IMR-90 (cell line): ENCODE measurements around the gene MBOAT2. TPM values are rescaled to one million over a fixed set of nuclear protein-coding genes. Genes with fewer than 3 reads are reported as not detected.

Experiments
- ATAC-seq: fragments of 200-7000 bp; cut with Tn5 transposase; 2 replicates; pipeline ENCODE4 v1.9.1; 2020; ENCODE audit warnings: low read depth, mild to moderate bottlenecking, moderate library complexity
- BruUV-seq: library from RNA; stranded (reverse); fragments of 400-500 nt; replicated peaks from 2 replicates; lab custom pipeline; 2021; lab: Mats Ljungman, UMichigan
- CTCF ChIA-PET: fragments of 300-600 bp; formaldehyde crosslinking; extraction: SDS; loops from one replicate; lab custom pipeline; 2021; ENCODE audit warnings: antibody characterized with exemption; lab: Yijun Ruan, JAX
- POLR2A ChIA-PET: fragments of 300-600 bp; sonication (Branson Sonifier 250); formaldehyde crosslinking; loops from one replicate; lab custom pipeline; 2022; ENCODE audit warnings: antibody characterized with exemption; ENCODE audit not compliant: unreplicated experiment; lab: Charles Lee
- DNase-seq: peaks from one replicate; pipeline ENCODE4 v3.0.0; 2013
- H2AFZ ChIP-seq: replicated peaks from 2 replicates; pipeline ENCODE3; 2013; ENCODE audit warnings: low read length, mild to moderate bottlenecking; ENCODE audit not compliant: poor library complexity
- H2AK5ac ChIP-seq: 2 replicates; pipeline ENCODE4 v1.6.1; 2013; ENCODE audit warnings: low read depth, low read length, inconsistent platforms
- H2AK9ac ChIP-seq: replicated peaks from 2 replicates; pipeline ENCODE3; 2013; ENCODE audit warnings: mild to moderate bottlenecking, low read depth, low read length, moderate library complexity; ENCODE audit not compliant: poor library complexity
- H2BK120ac ChIP-seq: 2 replicates; pipeline ENCODE4 v1.6.1; 2013; ENCODE audit warnings: low read depth, low read length, inconsistent platforms
- H2BK15ac ChIP-seq: 3 replicates; pipeline ENCODE4 v1.6.1; 2013; ENCODE audit warnings: low read depth, low read length, inconsistent platforms
- H2BK20ac ChIP-seq: 2 replicates; pipeline ENCODE4 v1.6.1; 2013; ENCODE audit warnings: low read depth, mild to moderate bottlenecking, inconsistent platforms, low read length, moderate library complexity
- H2BK5ac ChIP-seq: 2 replicates; pipeline ENCODE4 v1.6.1; 2013; ENCODE audit warnings: mild to moderate bottlenecking, low read depth, low read length, inconsistent platforms; ENCODE audit not compliant: poor library complexity, severe bottlenecking
- H3K14ac ChIP-seq: replicated peaks from 2 replicates; pipeline ENCODE4 v1.6.1; 2013; ENCODE audit warnings: low read depth, low read length, inconsistent platforms
- H3K18ac ChIP-seq: 2 replicates; pipeline ENCODE4 v1.6.1; 2013; ENCODE audit warnings: low read depth, low read length, control low read depth
- H3K23ac ChIP-seq: 2 replicates; pipeline ENCODE4 v1.6.1; 2013; ENCODE audit warnings: low read depth, low read length, inconsistent platforms
- H3K27ac ChIP-seq: 2 replicates; pipeline ENCODE4 v1.5.1; 2013; ENCODE audit warnings: mild to moderate bottlenecking, control low read depth, low read length; ENCODE audit not compliant: insufficient read depth
- H3K27me3 ChIP-seq: 2 replicates; pipeline ENCODE4 v1.6.1; 2013; ENCODE audit warnings: low read length; ENCODE audit not compliant: control insufficient read depth, insufficient read depth
- H3K36me3 ChIP-seq: 2 replicates; pipeline ENCODE4 v1.6.1; 2013; ENCODE audit warnings: low read length, mixed read lengths; ENCODE audit not compliant: control insufficient read depth, insufficient read depth
- H3K4ac ChIP-seq: 2 replicates; pipeline ENCODE4 v1.6.1; 2013; ENCODE audit warnings: low read depth, low read length, inconsistent platforms
- H3K4me1 ChIP-seq: 2 replicates; pipeline ENCODE4 v1.6.1; 2013; ENCODE audit warnings: low read length, mixed read lengths; ENCODE audit not compliant: control insufficient read depth, insufficient read depth
- H3K4me2 ChIP-seq: 2 replicates; pipeline ENCODE4 v1.6.1; 2013; ENCODE audit warnings: low read depth, mild to moderate bottlenecking, control low read depth, low read length, moderate library complexity
- H3K4me3 ChIP-seq: 2 replicates; pipeline ENCODE4 v1.5.1; 2013; ENCODE audit warnings: low read depth, mild to moderate bottlenecking, control low read depth, low read length, moderate library complexity; ENCODE audit not compliant: insufficient read depth
- H3K56ac ChIP-seq: 2 replicates; pipeline ENCODE4 v1.6.1; 2013; ENCODE audit warnings: low read length, inconsistent platforms; ENCODE audit not compliant: insufficient read depth; ENCODE audit errors: extremely low read depth
- H3K79me1 ChIP-seq, 2 experiments: 2 replicates each; pipeline ENCODE4 v1.6.1; 2013; ENCODE audit warnings: low read length in 2 of 2, inconsistent platforms in 1 of 2, low read depth in 1 of 2
- H3K9ac ChIP-seq: 2 replicates; pipeline ENCODE4 v1.6.1; 2013; ENCODE audit warnings: low read depth, low read length, control low read depth
- H3K9me1 ChIP-seq: 2 replicates; pipeline ENCODE4 v1.6.1; 2013; ENCODE audit warnings: low read length, inconsistent platforms; ENCODE audit not compliant: insufficient read depth
- H3K9me3 ChIP-seq: 2 replicates; pipeline ENCODE4 v1.6.1; 2013; ENCODE audit warnings: low read length; ENCODE audit not compliant: control insufficient read depth, insufficient read depth
- H4K20me1 ChIP-seq: 2 replicates; pipeline ENCODE4 v1.6.1; 2013; ENCODE audit warnings: low read length, inconsistent platforms; ENCODE audit not compliant: insufficient read depth
- H4K5ac ChIP-seq: 2 replicates; pipeline ENCODE4 v1.6.1; 2013; ENCODE audit warnings: mild to moderate bottlenecking, low read depth, low read length, control low read depth
- H4K8ac ChIP-seq, 2 experiments: 2 replicates each; pipeline ENCODE4 v1.6.1; 2013; ENCODE audit warnings: low read depth in 2 of 2, low read length in 2 of 2, control low read depth in 1 of 2, inconsistent platforms in 1 of 2
- H4K91ac ChIP-seq: 2 replicates; pipeline ENCODE4 v1.6.1; 2013; ENCODE audit warnings: low read depth, low read length, inconsistent platforms; ENCODE audit not compliant: insufficient read depth
- BHLHE40 ChIP-seq: fragments of 150-350 bp; IDR thresholded peaks from 2 replicates; pipeline ENCODE4 v1.6.1; 2016; ENCODE audit warnings: mild to moderate bottlenecking, low read depth, low read length
- CEBPB ChIP-seq: IDR thresholded peaks from 2 replicates; pipeline ENCODE4 v1.6.1; 2012; ENCODE audit warnings: low read depth, low read length, improper control_type of control experiment
- CHD1 ChIP-seq: IDR thresholded peaks from 2 replicates; pipeline ENCODE4 v1.6.1; 2012; ENCODE audit warnings: low read depth, low read length, improper control_type of control experiment
- CTCF ChIP-seq: conservative IDR thresholded peaks from 2 replicates; pipeline ENCODE4 v1.5.1; 2012; ENCODE audit warnings: mild to moderate bottlenecking, low read depth, low read length, improper control_type of control experiment
- ELK1 ChIP-seq: fragments of 150-350 bp; IDR thresholded peaks from 2 replicates; pipeline ENCODE4 v1.6.1; 2016; ENCODE audit warnings: low read depth, mild to moderate bottlenecking, low read length, moderate library complexity, borderline replicate concordance
- FOS ChIP-seq: fragments of 150-350 bp; IDR thresholded peaks from 2 replicates; pipeline ENCODE4 v1.6.1; 2016; ENCODE audit warnings: low read depth, low read length
- MAFK ChIP-seq: IDR thresholded peaks from 2 replicates; pipeline ENCODE4 v1.6.1; 2012; ENCODE audit warnings: low read depth, low read length, improper control_type of control experiment
- MAZ ChIP-seq: IDR thresholded peaks from 2 replicates; pipeline ENCODE4 v1.6.1; 2012; ENCODE audit warnings: low read depth, mild to moderate bottlenecking, low read length, improper control_type of control experiment, moderate library complexity, borderline replicate concordance
- MXI1 ChIP-seq: IDR thresholded peaks from 2 replicates; pipeline ENCODE4 v1.6.1; 2012; ENCODE audit warnings: low read depth, mild to moderate bottlenecking, low read length, moderate library complexity, borderline replicate concordance
- NFE2L2 ChIP-seq: fragments of 150-350 bp; IDR thresholded peaks from 2 replicates; pipeline ENCODE4 v1.6.1; 2016; ENCODE audit warnings: low read depth, mild to moderate bottlenecking, low read length
- POLR2A ChIP-seq: IDR thresholded peaks from 2 replicates; pipeline ENCODE4 v1.6.1; 2012; ENCODE audit warnings: mild to moderate bottlenecking, low read depth, low read length
- RAD21 ChIP-seq: IDR thresholded peaks from 2 replicates; pipeline ENCODE4 v1.6.1; 2012; ENCODE audit warnings: low read length, improper control_type of control experiment
- RCOR1 ChIP-seq: IDR thresholded peaks from 2 replicates; pipeline ENCODE4 v1.6.1; 2012; ENCODE audit warnings: mild to moderate bottlenecking, low read length, improper control_type of control experiment; ENCODE audit not compliant: insufficient replicate concordance
- RFX5 ChIP-seq: IDR thresholded peaks from 2 replicates; pipeline ENCODE4 v1.8.0; 2012; ENCODE audit warnings: low read depth, mild to moderate bottlenecking, low read length, moderate library complexity
- SMC3 ChIP-seq: fragments of 150-350 bp; IDR thresholded peaks from 2 replicates; pipeline ENCODE4 v1.6.1; 2016; ENCODE audit warnings: low read depth, mild to moderate bottlenecking, antibody characterized with exemption, low read length, moderate library complexity
- USF2 ChIP-seq: fragments of 150-350 bp; IDR thresholded peaks from 2 replicates; pipeline ENCODE4 v1.6.1; 2017; ENCODE audit warnings: mild to moderate bottlenecking, antibody characterized with exemption, low read length, low read depth
- WGBS, 2 experiments: methylation state at CpG; one replicate each; pipeline versions ENCODE4 v1.1.5 to v1.1.7; 2013; ENCODE audit warnings: missing lambda C conversion rate in 2 of 2; ENCODE audit not compliant: insufficient read length in 1 of 2; ENCODE audit errors: extremely low coverage in 2 of 2; 5-methylcytosine and 5-hydroxymethylcytosine counted together
- dilution Hi-C: fragments of 300-500 bp; cut with HindIII; formaldehyde crosslinking; loops from one replicate; pipeline ENCODE4 v1.14.3; 2018; ENCODE audit warnings: low sequenced_read_pairs; ENCODE audit not compliant: unreplicated experiment
- in situ Hi-C: fragments of 300-500 bp; cut with MboI; formaldehyde crosslinking; loops from 3 replicates; pipeline ENCODE4 v1.14.3; 2019; ENCODE audit warnings: low sequenced_read_pairs, inconsistent platforms, mixed read lengths
- intact Hi-C: fragments of 100-400 bp; cut with micrococcal nuclease; formaldehyde crosslinking; loops from 2 replicates; pipeline ENCODE4 v1.10.0; 2022
- polyA plus RNA-seq, 3 experiments: library from polyadenylated mRNA; depleted of rRNA; stranded (reverse); fragments of >200 nt; gene quantifications; 2 replicates each; pipeline ENCODE4 v1.2.3, GENCODE V29; 2012; ENCODE audit warnings: low replicate concordance in 1 of 3
- total RNA-seq: library from RNA; depleted of rRNA; stranded (reverse); fragments of >200 nt; gene quantifications from 2 replicates; pipeline ENCODE4 v1.2.3, GENCODE V29; 2012

The MBOAT2 gene
- total and polyA plus RNA-seq, 2 of the 4 experiments (the other 2 are of a cell fraction), result 33.9 to 102 TPM

GRCh38 chr2:8953525-8953924, 50.0 kb downstream of the MBOAT2 start:
- POLR2A ChIA-PET, result no interaction called here
- intact Hi-C loops, result no loop called here
- TF ChIP-seq POLR2A (no peak), BHLHE40 (no peak), MXI1 (no peak), CEBPB (no peak), ELK1 (no peak), USF2 (no peak), NFE2L2 (no peak), MAZ (no peak), CTCF (no peak), RFX5 (no peak), RAD21 (no peak), SMC3 (no peak), MAFK (no peak), RCOR1 (no peak), CHD1 (no peak), FOS (no peak)

More at GRCh38 chr2:8953525-8953924, 50.0 kb downstream of the MBOAT2 start:
- H3K4ac ChIP-seq, result no peak overlapping the region
- H2AK9ac ChIP-seq, result no peak overlapping the region
- no peak overlapping the region for H2AFZ ChIP-seq
- peaks cover 6% of the 10 kb centered on the region for H3K9me3 ChIP-seq
- no peaks in the 10 kb centered on the region for H3K27me3 ChIP-seq
- WGBS, 2 experiments, result no CpG with 5 or more reads among the region's 1 CpG
- BruUV-seq, result no TSS peak
- H3K4me2 ChIP-seq, result no peak overlapping the region
- H3K56ac ChIP-seq, result no peak overlapping the region
- H3K4me3 ChIP-seq, result no peak overlapping the region
- H4K20me1 ChIP-seq, result no peaks in the 10 kb centered on the region
- H3K79me1 ChIP-seq, result peaks cover 24 to 26% of the 10 kb centered on the region in 2 experiments
- H3K9ac ChIP-seq, result no peak overlapping the region
- H2BK20ac ChIP-seq, result no peak overlapping the region
- no peaks in the 10 kb centered on the region for H3K9me1 ChIP-seq
- no peak overlapping the region for H3K23ac ChIP-seq
- no peak overlapping the region for H2AK5ac ChIP-seq
- H2BK120ac ChIP-seq, result no peak overlapping the region
- H2BK5ac ChIP-seq, result no peak overlapping the region
- ATAC-seq, result no peak
- H3K36me3 ChIP-seq, result peaks cover 6% of the 10 kb centered on the region
- H4K5ac ChIP-seq, result no peak overlapping the region
- no peak overlapping the region for H3K27ac ChIP-seq
- CTCF ChIA-PET, result no interaction called here
- H4K8ac ChIP-seq, result no peak overlapping the region
- H3K4me1 ChIP-seq, result peaks cover 1% of the 10 kb centered on the region; the same call in 1 of the 2 replicates
- dilution Hi-C loops, result no loop called here
- no peak overlapping the region for H3K14ac ChIP-seq
- no peak overlapping the region for H4K91ac ChIP-seq
- H2BK15ac ChIP-seq, result no peak overlapping the region
- no peak for DNase-seq
- in situ Hi-C loops, result no loop called here
- H3K18ac ChIP-seq, result no peak overlapping the region
